Esophagus squamous epithelium (tissue), 5 donors: ENCODE data around the gene DNMT3A. TPM values are rescaled to one million over a fixed set of nuclear protein-coding genes. Genes with fewer than 3 reads are reported as not detected.

Experiments used
- DNase-seq: peaks from one replicate; lab custom pipeline; 2025; lab: John Stamatoyannopoulos, UW
- H3K27ac ChIP-seq, 4 donors: fragments of 200-600 bp; sonication (generic); one replicate each; pipeline ENCODE4 v1.5.1; 2016 to 2019; ENCODE audit warnings: mild to moderate bottlenecking in 1 of 4
- H3K27me3 ChIP-seq, 4 donors: fragments of 200-600 bp; sonication (generic); 1 replicate in 3 of 4; 2 replicates in 1 of 4; pipeline versions ENCODE4 v1.5.1 to v1.6.0; 2017 to 2021; ENCODE audit warnings: antibody characterized with exemption in 1 of 4
- H3K36me3 ChIP-seq, 3 donors: fragments of 200-600 bp; sonication (generic); one replicate each; pipeline ENCODE4 v1.5.1; 2016 to 2019
- H3K4me1 ChIP-seq, 3 donors: fragments of 200-600 bp; sonication (generic); one replicate each; pipeline ENCODE4 v1.5.1; 2017 to 2019
- H3K4me3 ChIP-seq, 4 donors: fragments of 200-600 bp; sonication (generic); 1 replicate in 3 of 4; 2 replicates in 1 of 4; pipeline ENCODE4 v1.5.1; 2016 to 2019; ENCODE audit warnings: mild to moderate bottlenecking in 2 of 4, moderate library complexity in 1 of 4
- H3K9me3 ChIP-seq, 3 donors: fragments of 200-600 bp; sonication (generic); one replicate each; pipeline ENCODE4 v1.5.1; 2016 to 2019
- POLR2A ChIP-seq, 4 donors: fragments of 450-650 bp; IDR thresholded peaks; one replicate each; pipeline ENCODE4 v1.6.1; 2017; ENCODE audit warnings: antibody characterized with exemption in 4 of 4, mild to moderate bottlenecking in 4 of 4, moderate library complexity in 3 of 4
- WGBS, 2 donors: methylation state at CpG; one replicate each; pipeline ENCODE4 v1.1.5; 2018; 5-methylcytosine and 5-hydroxymethylcytosine counted together
- intact Hi-C: fragments of 100-400 bp; cut with DNase I; formaldehyde crosslinking; loops from one replicate; pipeline ENCODE4 v1.15.0; 2022
- total RNA-seq, 4 donors: library from RNA; depleted of rRNA; stranded (reverse); fragments of >200 nt; gene quantifications; one replicate each; pipeline ENCODE4 v1.1.0, GENCODE V29; 2016
- TF ChIP-seq, protein P1 (sequence below), 6 experiments: fragments of 450-650 bp in 4 of 6; fragments of 200-600 bp in 2 of 6; sonication (generic) in 2 of 6; IDR thresholded peaks; one replicate each; pipeline ENCODE4 v1.5.1; 2016 to 2019; ENCODE audit warnings: antibody characterized with exemption in 6 of 6, mild to moderate bottlenecking in 4 of 6, moderate library complexity in 4 of 6
- donor health status: DM: yes; HTN: yes; CAD: no.

The DNMT3A gene
- total RNA-seq, 4 donors from 2014 or later, result 4.1 to 13.6 (median 8.2) TPM

DNA sequence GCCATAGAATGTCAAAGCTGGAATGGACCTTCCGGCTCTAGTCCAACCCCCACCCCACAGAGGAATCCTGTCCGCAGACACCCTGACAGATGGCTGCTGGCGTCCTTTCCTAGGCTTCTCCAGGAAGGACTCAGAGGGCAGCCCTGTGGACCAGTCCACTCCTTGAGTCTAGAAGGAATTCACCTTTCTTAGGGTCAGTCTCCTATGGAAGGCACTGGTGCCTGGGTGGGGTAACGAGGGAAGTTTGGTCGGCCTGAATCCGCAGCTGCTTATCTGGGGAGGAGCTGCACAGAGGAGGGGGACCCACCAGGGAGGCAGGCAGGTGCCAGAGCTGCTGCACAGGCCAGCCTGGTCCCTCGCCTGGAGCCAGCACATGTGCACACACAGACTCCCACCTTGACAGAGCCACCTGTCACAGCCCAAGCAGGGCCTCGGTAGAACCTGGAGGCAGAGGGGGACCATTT is 2.5 kb downstream of the DNMT3A start:
- H3K27ac ChIP-seq, result peak overlapping the region in 3 of 4 donors; percentile 77 to 91 (median 86)
- no peaks in the 10 kb centered on the region for H3K9me3 ChIP-seq
- H3K27me3 ChIP-seq, result no peaks in the 10 kb centered on the region
- WGBS, 2 donors, result 20 to 71% methylated on average over 1 to 7 of the region's 8 CpGs
- no peak overlapping the region for H3K4me3 ChIP-seq
- no peaks in the 10 kb centered on the region for H3K36me3 ChIP-seq
- H3K4me1 ChIP-seq, result peaks cover 13 to 63% (median 17%) of the 10 kb centered on the region in 3 donors
- intact Hi-C loops, result no loop called here
- TF ChIP-seq, protein P1, sequence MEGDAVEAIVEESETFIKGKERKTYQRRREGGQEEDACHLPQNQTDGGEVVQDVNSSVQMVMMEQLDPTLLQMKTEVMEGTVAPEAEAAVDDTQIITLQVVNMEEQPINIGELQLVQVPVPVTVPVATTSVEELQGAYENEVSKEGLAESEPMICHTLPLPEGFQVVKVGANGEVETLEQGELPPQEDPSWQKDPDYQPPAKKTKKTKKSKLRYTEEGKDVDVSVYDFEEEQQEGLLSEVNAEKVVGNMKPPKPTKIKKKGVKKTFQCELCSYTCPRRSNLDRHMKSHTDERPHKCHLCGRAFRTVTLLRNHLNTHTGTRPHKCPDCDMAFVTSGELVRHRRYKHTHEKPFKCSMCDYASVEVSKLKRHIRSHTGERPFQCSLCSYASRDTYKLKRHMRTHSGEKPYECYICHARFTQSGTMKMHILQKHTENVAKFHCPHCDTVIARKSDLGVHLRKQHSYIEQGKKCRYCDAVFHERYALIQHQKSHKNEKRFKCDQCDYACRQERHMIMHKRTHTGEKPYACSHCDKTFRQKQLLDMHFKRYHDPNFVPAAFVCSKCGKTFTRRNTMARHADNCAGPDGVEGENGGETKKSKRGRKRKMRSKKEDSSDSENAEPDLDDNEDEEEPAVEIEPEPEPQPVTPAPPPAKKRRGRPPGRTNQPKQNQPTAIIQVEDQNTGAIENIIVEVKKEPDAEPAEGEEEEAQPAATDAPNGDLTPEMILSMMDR (IDR thresholded peaks at IDR 0.05), result no peak
- TF ChIP-seq POLR2A (IDR thresholded peaks at IDR 0.05), result no peak
- no peak for DNase-seq

DNA sequence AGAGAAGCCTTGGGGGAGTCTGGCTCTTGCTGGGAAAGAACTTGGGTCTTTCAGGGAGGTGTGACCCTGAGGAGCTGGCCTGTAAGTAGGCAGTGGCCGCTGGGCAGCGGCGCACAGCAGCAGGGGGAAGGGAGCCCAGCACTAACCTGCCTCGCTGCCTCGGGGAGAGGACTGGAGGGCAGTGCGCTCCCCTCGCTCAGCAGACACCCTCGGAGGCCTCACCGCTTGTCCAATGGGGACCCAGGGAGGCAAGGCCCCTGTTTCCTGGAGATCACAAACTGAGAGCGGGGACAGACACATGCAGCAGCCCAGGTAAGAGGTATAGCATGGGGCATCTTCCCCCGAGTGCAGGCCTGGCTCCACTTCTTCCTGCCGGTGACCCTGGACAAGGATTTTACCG is 3.3 kb downstream of the DNMT3A start:
- Histone ChIP-seq H3K4me3 (no peak overlapping the region), H3K36me3 (no peaks in the 10 kb centered on the region), H3K4me1 (peaks cover 13 to 66% (median 17%) of the 10 kb centered on the region in 3 donors), H3K27me3 (no peaks in the 10 kb centered on the region), H3K9me3 (no peaks in the 10 kb centered on the region), H3K27ac (peak overlapping the region in 1 of 4 donors; percentile 29)
- TF ChIP-seq, protein P1 (IDR thresholded peaks at IDR 0.05), result no peak
- TF ChIP-seq POLR2A (IDR thresholded peaks at IDR 0.05), result no peak
- 64 to 85% methylated on average over 4 to 6 of the region's 13 CpGs for WGBS, 2 donors
- intact Hi-C loops, result no loop called here
- no peak for DNase-seq

DNA sequence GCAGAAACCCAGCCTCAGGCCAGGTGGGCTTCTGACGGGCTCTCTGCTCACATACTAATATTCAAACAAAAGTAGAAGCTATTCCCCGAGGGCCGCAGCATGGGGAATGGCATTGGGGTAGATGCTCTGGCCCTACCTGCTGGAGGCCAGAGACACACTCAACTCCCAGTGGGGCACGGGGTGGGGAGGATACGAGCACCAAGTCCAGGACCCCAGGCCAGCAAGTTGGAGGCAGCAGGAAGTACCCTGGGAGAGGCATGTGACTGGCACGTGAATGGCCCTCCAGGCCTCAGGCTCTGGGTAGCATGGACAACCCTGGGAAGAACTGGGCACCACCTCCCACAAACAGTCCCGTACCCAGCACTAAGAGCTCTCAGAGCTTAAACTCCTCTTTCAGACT is 3.8 kb downstream of the DNMT3A start:
- intact Hi-C loops, result no loop called here
- no peaks in the 10 kb centered on the region for H3K36me3 ChIP-seq
- no peaks in the 10 kb centered on the region for H3K9me3 ChIP-seq
- H3K4me1 ChIP-seq, result peaks cover 13 to 67% (median 17%) of the 10 kb centered on the region in 3 donors
- WGBS, 2 donors, result 45 to 77% methylated on average over 2 to 3 of the region's 7 CpGs
- H3K27me3 ChIP-seq, result no peaks in the 10 kb centered on the region
- TF ChIP-seq, protein P1 (IDR thresholded peaks at IDR 0.05), result no peak
- TF ChIP-seq POLR2A (IDR thresholded peaks at IDR 0.05), result no peak
- no peak overlapping the region for H3K4me3 ChIP-seq
- no peak overlapping the region for H3K27ac ChIP-seq
- no peak for DNase-seq

DNA sequence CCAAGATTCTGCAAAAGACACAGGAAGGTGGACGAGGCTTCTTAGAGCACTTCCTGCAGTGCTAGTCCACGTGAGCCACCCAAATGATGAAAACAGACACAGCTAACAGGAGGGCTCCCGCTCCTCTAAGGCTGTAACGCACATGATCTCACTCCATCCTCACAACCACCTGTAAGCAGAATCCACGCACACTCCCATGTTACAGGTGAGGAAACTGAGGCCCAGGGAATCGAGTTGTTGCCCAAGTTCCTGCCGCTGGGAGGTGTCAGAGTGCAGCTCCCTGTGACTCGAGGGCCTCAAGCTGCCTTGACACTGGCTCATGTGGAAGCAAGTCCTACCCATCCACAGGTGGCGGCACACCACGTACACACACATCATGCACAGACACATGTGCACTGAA is 4.4 kb downstream of the DNMT3A start:
- Histone ChIP-seq H3K27me3 (no peaks in the 10 kb centered on the region), H3K36me3 (no peaks in the 10 kb centered on the region), H3K4me3 (no peak overlapping the region), H3K9me3 (no peaks in the 10 kb centered on the region), H3K4me1 (peaks cover 8 to 67% (median 13%) of the 10 kb centered on the region in 3 donors), H3K27ac (no peak overlapping the region)
- intact Hi-C loops, result no loop called here
- TF ChIP-seq, protein P1 (IDR thresholded peaks at IDR 0.05), result peak in 1 of 6 experiments; percentile 24
- no peak for TF ChIP-seq POLR2A (IDR thresholded peaks at IDR 0.05)
- DNase-seq, result no peak
- WGBS, 2 donors, result 66 to 75% methylated on average over 6 to 8 of the region's 10 CpGs

DNA sequence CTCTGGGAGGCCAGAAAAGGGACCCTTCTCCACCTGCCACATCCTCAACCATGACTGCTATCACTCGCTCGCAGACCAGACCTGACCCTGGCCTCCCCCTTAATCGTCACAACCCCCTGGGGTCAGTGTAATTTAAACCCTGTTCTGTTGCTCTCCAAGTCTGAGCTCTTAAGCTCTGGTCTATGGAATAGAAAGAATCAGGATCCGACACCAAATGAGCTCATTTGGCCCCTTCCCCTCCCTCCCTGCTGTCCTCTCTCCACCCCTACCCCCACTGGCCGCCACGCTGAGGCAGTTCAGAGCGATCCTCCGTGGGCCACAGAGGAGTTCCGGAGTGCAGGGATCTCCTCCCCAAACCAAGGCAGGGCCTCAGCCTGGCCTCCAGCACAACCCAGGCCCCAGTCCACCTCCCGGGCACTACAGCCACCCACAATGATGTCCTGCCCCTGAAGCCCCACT is 5.3 kb downstream of the DNMT3A start:
- H3K9me3 ChIP-seq, result no peaks in the 10 kb centered on the region
- no peak overlapping the region for H3K27ac ChIP-seq
- no peak for DNase-seq
- intact Hi-C loops, result no loop called here
- H3K4me1 ChIP-seq, result peaks cover 8 to 75% (median 13%) of the 10 kb centered on the region in 3 donors
- H3K4me3 ChIP-seq, result no peak overlapping the region
- H3K36me3 ChIP-seq, result no peaks in the 10 kb centered on the region
- no peaks in the 10 kb centered on the region for H3K27me3 ChIP-seq
- WGBS, 2 donors, result 80 to 88% methylated on average over 2 to 5 of the region's 10 CpGs
- TF ChIP-seq POLR2A (IDR thresholded peaks at IDR 0.05), result no peak
- TF ChIP-seq, protein P1 (IDR thresholded peaks at IDR 0.05), result no peak
